ENCODE data around the gene CA10.

DNA sequence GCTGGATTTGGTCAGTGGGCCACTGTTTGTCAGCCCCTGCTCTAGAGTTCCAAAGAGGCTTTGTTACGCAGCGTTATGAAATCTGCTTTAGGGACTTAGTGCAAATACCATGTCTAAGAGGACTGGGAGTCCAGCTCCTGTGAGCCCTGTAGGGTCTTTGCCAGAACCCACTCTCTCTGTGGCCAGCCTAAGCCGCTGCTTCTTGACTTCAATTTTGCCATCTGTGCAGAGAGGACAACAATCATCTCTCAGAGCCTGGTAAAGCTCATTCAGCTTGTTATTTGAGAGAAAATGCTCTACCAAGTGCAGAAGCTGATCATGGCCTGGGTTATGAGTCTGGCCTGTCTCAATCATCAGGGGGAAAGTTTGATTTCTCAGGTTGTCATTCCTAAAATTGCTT, 17.9 kb downstream of the CA10 start:
- TF ChIP-seq, protein P1, sequence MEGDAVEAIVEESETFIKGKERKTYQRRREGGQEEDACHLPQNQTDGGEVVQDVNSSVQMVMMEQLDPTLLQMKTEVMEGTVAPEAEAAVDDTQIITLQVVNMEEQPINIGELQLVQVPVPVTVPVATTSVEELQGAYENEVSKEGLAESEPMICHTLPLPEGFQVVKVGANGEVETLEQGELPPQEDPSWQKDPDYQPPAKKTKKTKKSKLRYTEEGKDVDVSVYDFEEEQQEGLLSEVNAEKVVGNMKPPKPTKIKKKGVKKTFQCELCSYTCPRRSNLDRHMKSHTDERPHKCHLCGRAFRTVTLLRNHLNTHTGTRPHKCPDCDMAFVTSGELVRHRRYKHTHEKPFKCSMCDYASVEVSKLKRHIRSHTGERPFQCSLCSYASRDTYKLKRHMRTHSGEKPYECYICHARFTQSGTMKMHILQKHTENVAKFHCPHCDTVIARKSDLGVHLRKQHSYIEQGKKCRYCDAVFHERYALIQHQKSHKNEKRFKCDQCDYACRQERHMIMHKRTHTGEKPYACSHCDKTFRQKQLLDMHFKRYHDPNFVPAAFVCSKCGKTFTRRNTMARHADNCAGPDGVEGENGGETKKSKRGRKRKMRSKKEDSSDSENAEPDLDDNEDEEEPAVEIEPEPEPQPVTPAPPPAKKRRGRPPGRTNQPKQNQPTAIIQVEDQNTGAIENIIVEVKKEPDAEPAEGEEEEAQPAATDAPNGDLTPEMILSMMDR (IDR thresholded peaks at IDR 0.05): no peak
- TF ChIP-seq POLR2AphosphoS5 (IDR thresholded peaks at IDR 0.05) (no peak), POLR2A (IDR thresholded peaks at IDR 0.05) (no peak)
